Left colon (tissue), 2 donors: Measurements from ENCODE around the gene ERC1. TPM values are rescaled to one million over a fixed set of nuclear protein-coding genes. Genes with fewer than 3 reads are reported as not detected.

Experiments
- ATAC-seq: fragments of 200-7000 bp; cut with Tn5 transposase; one replicate; pipeline ENCODE4 v1.9.1; 2020; ENCODE audit warnings: mild to moderate bottlenecking, moderate library complexity
- DNase-seq, 2 donors: peaks; one replicate each; pipeline ENCODE4 v3.0.0-alpha.2; 2020
- intact Hi-C, 2 donors: fragments of 100-400 bp; cut with DNase I in 1 of 2; cut with micrococcal nuclease in 1 of 2; formaldehyde crosslinking; loops; one replicate each; pipeline versions ENCODE4 v1.11.2 to v1.14.0; 2022; cut with DNase I, micrococcal nuclease
- total RNA-seq, 2 donors: library from RNA; stranded (reverse); fragmentation: NEBNext Ultra II Directional; extraction: Animal tissue kit (Norgen Biotek cat#: 25700); gene quantifications; one replicate each; pipeline ENCODE4 v1.2.1, GENCODE V29; 2021
- donor health status: DM: no; HTN: no; CAD: no.
- donor health status: DM: yes; HTN: yes; CAD: no.

ERC1 gene
- total RNA-seq, 2 donors from 2014 or later: 43.1 to 46.0 TPM

- intact Hi-C loops: no loop called here
Measured at GRCh38 chr12:1422604-1423315, 431.7 kb downstream of the ERC1 start.

GRCh38 chr12:1424674-1425395 is 433.8 kb downstream of the ERC1 start:
- ATAC-seq (peak; percentile 58), DNase-seq (no peak)
- intact Hi-C loops: no loop called here

More at GRCh38 chr12:1422604-1423315, 431.7 kb downstream of the ERC1 start:
- DNase-seq (no peak), ATAC-seq (no peak)

- intact Hi-C loops: no loop called here
- ATAC-seq: peak; percentile 60
- no peak for DNase-seq
Measured at GRCh38 chr12:1425396-1425729, 434.3 kb downstream of the ERC1 start.

GRCh38 chr12:1428671-1429070 is 437.6 kb downstream of the ERC1 start:
- DNase-seq (no peak), ATAC-seq (no peak)
- intact Hi-C loops: no loop called here

- intact Hi-C loops: no loop called here
- DNase-seq (no peak), ATAC-seq (no peak)
Measured at GRCh38 chr12:1429980-1430379, 439.0 kb downstream of the ERC1 start.

GRCh38 chr12:1434296-1434955 is 443.4 kb downstream of the ERC1 start:
- ATAC-seq: peak; percentile 17
- intact Hi-C loops: no loop called here
- no peak for DNase-seq

GRCh38 chr12:1435044-1435443 is 444.0 kb downstream of the ERC1 start:
- intact Hi-C loops: no loop called here
- ATAC-seq: peak; percentile 58
- no peak for DNase-seq

- DNase-seq (peak; percentile 23 to 43), ATAC-seq (peak; percentile 90)
- intact Hi-C loops: no loop called here
Measured at GRCh38 chr12:1435456-1435855, 444.4 kb downstream of the ERC1 start.

GRCh38 chr12:1436015-1436414 is 445.0 kb downstream of the ERC1 start:
- ATAC-seq: peak; percentile 6

GRCh38 chr12:1436981-1437380 is 446.0 kb downstream of the ERC1 start:
- no peak for DNase-seq
- ATAC-seq: no peak
- intact Hi-C loops: no loop called here

More at GRCh38 chr12:1436015-1436414, 445.0 kb downstream of the ERC1 start:
- intact Hi-C loops: no loop called here
- DNase-seq: no peak

GRCh38 chr12:1439201-1439600 is 448.2 kb downstream of the ERC1 start:
- intact Hi-C loops: no loop called here
- DNase-seq (no peak), ATAC-seq (no peak)

- DNase-seq (no peak), ATAC-seq (no peak)
- intact Hi-C loops: no loop called here
Measured at GRCh38 chr12:1439687-1440086, 448.7 kb downstream of the ERC1 start.

- DNase-seq (no peak), ATAC-seq (no peak)
- intact Hi-C loops: no loop called here
Measured at GRCh38 chr12:1443421-1444141, 452.6 kb downstream of the ERC1 start.

- DNase-seq (no peak), ATAC-seq (no peak)
- intact Hi-C loops: no loop called here
Measured at GRCh38 chr12:1444142-1444516, 453.1 kb downstream of the ERC1 start.

- intact Hi-C loops: no loop called here
- DNase-seq (no peak), ATAC-seq (no peak)
Measured at GRCh38 chr12:1445807-1446206, 454.8 kb downstream of the ERC1 start.

- intact Hi-C loops: no loop called here
- DNase-seq (no peak), ATAC-seq (no peak)
Measured at GRCh38 chr12:1448336-1448735, 457.3 kb downstream of the ERC1 start.

GRCh38 chr12:1453810-1454209 is 462.8 kb downstream of the ERC1 start:
- intact Hi-C loops: no loop called here
- DNase-seq (no peak), ATAC-seq (no peak)

GRCh38 chr12:1456885-1457284 is 465.9 kb downstream of the ERC1 start:
- intact Hi-C loops: no loop called here
- ATAC-seq: no peak
- no peak for DNase-seq

GRCh38 chr12:1457901-1458300 is 466.9 kb downstream of the ERC1 start:
- no peak for ATAC-seq
- DNase-seq: no peak
- intact Hi-C loops: no loop called here

GRCh38 chr12:1459339-1459738 is 468.3 kb downstream of the ERC1 start:
- ATAC-seq: no peak

More at GRCh38 chr12:1459339-1459738, 468.3 kb downstream of the ERC1 start:
- intact Hi-C loops: no loop called here
- no peak for DNase-seq
